ENCODE data around the gene DGKZ.

Gene DGKZ, protein sequence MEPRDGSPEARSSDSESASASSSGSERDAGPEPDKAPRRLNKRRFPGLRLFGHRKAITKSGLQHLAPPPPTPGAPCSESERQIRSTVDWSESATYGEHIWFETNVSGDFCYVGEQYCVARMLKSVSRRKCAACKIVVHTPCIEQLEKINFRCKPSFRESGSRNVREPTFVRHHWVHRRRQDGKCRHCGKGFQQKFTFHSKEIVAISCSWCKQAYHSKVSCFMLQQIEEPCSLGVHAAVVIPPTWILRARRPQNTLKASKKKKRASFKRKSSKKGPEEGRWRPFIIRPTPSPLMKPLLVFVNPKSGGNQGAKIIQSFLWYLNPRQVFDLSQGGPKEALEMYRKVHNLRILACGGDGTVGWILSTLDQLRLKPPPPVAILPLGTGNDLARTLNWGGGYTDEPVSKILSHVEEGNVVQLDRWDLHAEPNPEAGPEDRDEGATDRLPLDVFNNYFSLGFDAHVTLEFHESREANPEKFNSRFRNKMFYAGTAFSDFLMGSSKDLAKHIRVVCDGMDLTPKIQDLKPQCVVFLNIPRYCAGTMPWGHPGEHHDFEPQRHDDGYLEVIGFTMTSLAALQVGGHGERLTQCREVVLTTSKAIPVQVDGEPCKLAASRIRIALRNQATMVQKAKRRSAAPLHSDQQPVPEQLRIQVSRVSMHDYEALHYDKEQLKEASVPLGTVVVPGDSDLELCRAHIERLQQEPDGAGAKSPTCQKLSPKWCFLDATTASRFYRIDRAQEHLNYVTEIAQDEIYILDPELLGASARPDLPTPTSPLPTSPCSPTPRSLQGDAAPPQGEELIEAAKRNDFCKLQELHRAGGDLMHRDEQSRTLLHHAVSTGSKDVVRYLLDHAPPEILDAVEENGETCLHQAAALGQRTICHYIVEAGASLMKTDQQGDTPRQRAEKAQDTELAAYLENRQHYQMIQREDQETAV

DNA sequence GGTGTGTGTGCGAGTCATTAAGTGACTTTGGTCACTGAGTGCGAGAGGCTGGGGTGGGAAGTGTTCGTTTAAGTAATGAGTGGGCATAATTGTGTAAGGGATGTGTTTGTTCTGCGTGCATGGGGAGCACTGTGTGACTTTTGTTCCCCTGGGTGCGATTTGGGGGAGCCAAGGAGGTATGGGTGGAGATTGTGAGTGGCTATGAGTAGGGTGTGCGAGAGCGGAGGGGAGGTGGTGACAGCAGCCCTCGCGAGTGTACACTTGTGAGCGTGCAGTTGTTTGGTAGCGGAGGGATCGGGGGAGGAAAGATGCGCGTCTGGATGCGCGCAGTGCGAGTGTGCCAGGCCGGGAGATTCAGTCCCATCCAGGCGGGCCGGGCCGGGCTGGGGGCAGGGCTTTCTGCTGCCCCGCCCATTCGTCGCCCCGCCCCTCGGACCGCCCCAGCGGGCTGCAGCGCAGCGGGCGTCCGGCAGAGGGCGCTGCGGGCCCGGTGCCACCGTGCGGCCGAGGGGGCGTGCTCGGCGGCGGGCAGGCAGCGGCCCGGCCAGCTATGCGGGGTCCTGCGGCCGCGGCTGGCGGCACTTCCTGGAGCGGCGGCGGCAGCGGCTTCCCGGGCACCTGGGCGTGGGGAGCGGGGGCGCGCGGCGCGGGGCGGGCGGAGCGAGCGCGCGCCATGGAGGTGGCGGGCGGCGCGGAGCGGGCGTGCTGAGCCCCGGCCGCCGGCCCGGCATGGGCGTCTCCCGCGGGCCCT is at the start of gene DGKZ:
TSS of gene DGKZ (plus strand) at position 578 of the 751 bp plus-strand sequence. CDS start 197 bp downstream, outside the sequence.
- peak within 1 kb of the TSS; percentile 100 for H3K4me2 ChIP-seq (ENCODE audit: low read depth, low read length, poor library complexity, severe bottlenecking)
- H4K20me1 ChIP-seq (ENCODE audit: insufficient read depth, low read length, poor library complexity, severe bottlenecking) = peaks cover 36% of the 10 kb centered on the region
- H3K4me1 ChIP-seq (ENCODE audit: insufficient read depth, low read length, poor library complexity, severe bottlenecking) = peaks cover 77% of the 10 kb centered on the region
- peak within 1 kb of the TSS; percentile 97 for H3K4me3 ChIP-seq (ENCODE audit: low read length, poor library complexity, severe bottlenecking)
- peaks cover 62% of the 10 kb centered on the region for H3K79me2 ChIP-seq (ENCODE audit: insufficient read depth, low read length)
- no peaks in the 10 kb centered on the region for H3K36me3 ChIP-seq (ENCODE audit: insufficient read depth, low read length)
- peak within 1 kb of the TSS; percentile 95 for H3K9ac ChIP-seq (ENCODE audit: low read depth, low read length, poor library complexity, severe bottlenecking)
- H3F3A ChIP-seq (ENCODE audit: low read depth) = peaks cover 17% of the 10 kb centered on the region
- TF ChIP-seq, protein P1, sequence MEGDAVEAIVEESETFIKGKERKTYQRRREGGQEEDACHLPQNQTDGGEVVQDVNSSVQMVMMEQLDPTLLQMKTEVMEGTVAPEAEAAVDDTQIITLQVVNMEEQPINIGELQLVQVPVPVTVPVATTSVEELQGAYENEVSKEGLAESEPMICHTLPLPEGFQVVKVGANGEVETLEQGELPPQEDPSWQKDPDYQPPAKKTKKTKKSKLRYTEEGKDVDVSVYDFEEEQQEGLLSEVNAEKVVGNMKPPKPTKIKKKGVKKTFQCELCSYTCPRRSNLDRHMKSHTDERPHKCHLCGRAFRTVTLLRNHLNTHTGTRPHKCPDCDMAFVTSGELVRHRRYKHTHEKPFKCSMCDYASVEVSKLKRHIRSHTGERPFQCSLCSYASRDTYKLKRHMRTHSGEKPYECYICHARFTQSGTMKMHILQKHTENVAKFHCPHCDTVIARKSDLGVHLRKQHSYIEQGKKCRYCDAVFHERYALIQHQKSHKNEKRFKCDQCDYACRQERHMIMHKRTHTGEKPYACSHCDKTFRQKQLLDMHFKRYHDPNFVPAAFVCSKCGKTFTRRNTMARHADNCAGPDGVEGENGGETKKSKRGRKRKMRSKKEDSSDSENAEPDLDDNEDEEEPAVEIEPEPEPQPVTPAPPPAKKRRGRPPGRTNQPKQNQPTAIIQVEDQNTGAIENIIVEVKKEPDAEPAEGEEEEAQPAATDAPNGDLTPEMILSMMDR (conservative IDR thresholded peaks at IDR 0.05; ENCODE audit: low read length) = peak; percentile 54
- no peak for TF ChIP-seq EZH2phosphoT487 (IDR thresholded peaks at IDR 0.05; ENCODE audit: borderline replicate concordance)
- no peaks in the 10 kb centered on the region for H3K9me3 ChIP-seq (ENCODE audit: insufficient read depth, low read depth, low read length)
- H2AFZ ChIP-seq (ENCODE audit: low read length) = 0 out of 2 replicates have a peak within 1 kb of the TSS, but pooled peaks have one; percentile 8
- no peaks in the 10 kb centered on the region for H3K27me3 ChIP-seq (ENCODE audit: insufficient read depth, low read length, poor library complexity, severe bottlenecking)
- H3K9me2 ChIP-seq (replicated peaks; ENCODE audit: low read depth, low read length) = no peaks in the 10 kb centered on the region

DNA sequence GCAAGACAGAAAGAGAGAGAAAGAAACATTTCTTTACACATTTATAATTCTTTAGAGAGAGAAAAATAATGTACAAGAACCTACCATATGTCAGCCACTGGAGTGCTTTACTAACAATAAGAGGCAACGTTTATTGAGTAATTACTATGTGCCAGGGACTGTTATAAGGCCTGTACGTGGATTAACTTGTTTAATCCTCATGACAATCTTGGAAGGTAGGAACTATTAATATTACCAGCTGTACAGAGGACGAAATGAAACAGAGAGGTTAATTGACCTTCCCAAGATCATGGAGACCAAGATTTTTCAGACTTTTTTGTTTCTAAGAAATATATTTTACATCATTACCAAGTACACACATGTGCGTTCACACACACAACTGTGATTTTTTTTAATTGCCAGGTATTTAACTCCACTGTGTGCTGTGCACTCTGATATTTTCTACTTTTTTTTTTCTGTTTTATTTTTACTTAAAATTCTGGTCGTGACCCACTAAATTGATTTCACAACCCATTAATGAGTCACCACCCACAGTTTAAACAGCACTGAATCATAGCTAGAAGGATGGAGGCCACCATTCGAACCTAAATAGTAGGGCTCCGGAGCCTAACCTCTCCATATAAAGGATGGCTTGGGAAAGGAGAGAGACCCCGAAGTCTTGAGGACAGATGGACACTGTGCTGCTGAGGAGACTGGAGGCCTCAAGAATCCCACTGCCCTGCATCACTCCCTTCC is 48.4 kb upstream of the DGKZ start:
- Histone ChIP-seq H2AFZ (ENCODE audit: low read length) (no peak overlapping the region), H3K9me3 (ENCODE audit: insufficient read depth, low read depth, low read length) (no peaks in the 10 kb centered on the region), H4K20me1 (ENCODE audit: insufficient read depth, low read length, poor library complexity, severe bottlenecking) (no peaks in the 10 kb centered on the region), H3K4me3 (ENCODE audit: low read length, poor library complexity, severe bottlenecking) (no peak overlapping the region), H3K79me2 (ENCODE audit: insufficient read depth, low read length) (no peaks in the 10 kb centered on the region), H3K9me2 (replicated peaks; ENCODE audit: low read depth, low read length) (no peaks in the 10 kb centered on the region), H3K9ac (ENCODE audit: low read depth, low read length, poor library complexity, severe bottlenecking) (no peak overlapping the region), H3F3A (ENCODE audit: low read depth) (no peaks in the 10 kb centered on the region), H3K4me1 (ENCODE audit: insufficient read depth, low read length, poor library complexity, severe bottlenecking) (peaks cover 9% of the 10 kb centered on the region), H3K36me3 (ENCODE audit: insufficient read depth, low read length) (no peaks in the 10 kb centered on the region), H3K4me2 (ENCODE audit: low read depth, low read length, poor library complexity, severe bottlenecking) (no peak overlapping the region), H3K27me3 (ENCODE audit: insufficient read depth, low read length, poor library complexity, severe bottlenecking) (no peaks in the 10 kb centered on the region)
- TF ChIP-seq EZH2phosphoT487 (IDR thresholded peaks at IDR 0.05; ENCODE audit: borderline replicate concordance) = no peak
- TF ChIP-seq, protein P1 (conservative IDR thresholded peaks at IDR 0.05; ENCODE audit: low read length) = no peak

Measured in Loucy (cell line).